NOMO-1 treated with DMSO at 0.1 percent for 48 hours (cell line): ENCODE measurements around the gene IFNG.

ENCODE experiments used
- DNase-seq: peaks from one replicate; lab custom pipeline; 2025; ENCODE audit not compliant: unreplicated experiment; lab: John Stamatoyannopoulos, UW

The IFNG gene

GRCh38 chr12:68169213-68169889, 9.8 kb upstream of the IFNG start:
- no peak for DNase-seq

DNA sequence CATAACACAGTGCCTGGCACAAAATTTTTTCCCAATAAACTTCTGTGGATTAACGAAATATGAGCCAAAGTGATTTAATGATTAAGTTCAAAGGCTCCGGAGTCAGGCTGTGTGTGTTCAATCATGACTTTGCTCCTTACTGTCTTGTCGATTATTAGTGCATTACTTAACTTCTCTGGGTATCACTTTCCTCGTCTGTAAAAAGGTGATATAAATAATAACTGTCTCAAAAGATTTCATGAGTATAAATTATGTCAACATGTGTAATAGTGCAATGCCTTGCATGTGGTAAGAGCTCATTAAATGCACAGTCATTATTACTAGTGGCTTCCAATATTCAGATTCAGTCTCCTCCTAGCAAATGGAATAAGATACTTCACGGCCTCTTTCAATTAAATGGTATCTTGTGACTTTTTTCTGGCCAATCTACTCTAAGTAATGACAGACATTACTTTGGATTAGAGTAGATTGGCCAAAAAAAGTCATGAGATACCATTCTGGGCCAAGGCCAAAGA, 6.8 kb upstream of the IFNG start:
- DNase-seq: no peak

GRCh38 chr12:68163560-68164081, 4.1 kb upstream of the IFNG start:
- DNase-seq: no peak

- DNase-seq: no peak
Measured at GRCh38 chr12:68162374-68162773, 2.8 kb upstream of the IFNG start.

- peak; percentile 8 for DNase-seq
Measured at GRCh38 chr12:68158432-68158831, 1.1 kb downstream of the IFNG start.

- no peak for DNase-seq
Measured at GRCh38 chr12:68157380-68157779, 2.2 kb downstream of the IFNG start.

DNA sequence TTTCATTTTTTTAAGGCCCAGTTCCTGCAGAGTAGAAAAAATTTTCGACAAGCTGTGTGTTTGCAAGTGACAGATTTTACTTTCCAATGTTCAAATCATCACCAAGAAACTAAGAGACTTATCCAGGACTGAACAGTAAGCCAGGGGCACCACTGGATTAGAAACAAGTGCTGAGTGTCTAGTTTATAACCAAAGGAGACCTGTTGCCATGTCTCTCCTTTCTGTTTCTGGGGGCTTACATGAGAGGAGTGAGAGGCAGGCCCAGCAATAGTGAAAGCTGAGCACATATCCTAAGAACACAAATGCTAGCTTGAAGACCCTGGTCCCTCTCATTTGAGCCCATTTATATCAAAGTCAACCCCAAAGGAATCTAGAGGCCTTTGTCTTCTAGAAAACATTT, 2.9 kb downstream of the IFNG start:
- DNase-seq: no peak

DNA sequence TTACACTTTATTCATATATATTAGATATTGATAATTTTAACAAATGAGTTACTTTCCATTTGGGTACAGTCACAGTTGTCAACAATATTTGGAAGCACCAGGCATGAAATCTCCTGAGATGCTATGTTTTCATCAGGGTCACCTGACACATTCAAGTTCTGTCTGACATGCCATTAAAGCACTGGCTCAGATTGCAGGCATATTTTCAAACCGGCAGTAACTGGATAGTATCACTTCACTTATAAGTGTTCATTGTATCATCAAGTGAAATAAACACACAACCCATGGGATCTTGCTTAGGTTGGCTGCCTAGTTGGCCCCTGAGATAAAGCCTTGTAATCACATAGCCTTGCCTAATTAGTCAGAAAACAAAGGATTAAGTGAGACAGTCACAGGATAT, 4.8 kb downstream of the IFNG start:
- no peak for DNase-seq

GRCh38 chr12:68148261-68148951, 11.1 kb downstream of the IFNG start:
- no peak for DNase-seq

DNA sequence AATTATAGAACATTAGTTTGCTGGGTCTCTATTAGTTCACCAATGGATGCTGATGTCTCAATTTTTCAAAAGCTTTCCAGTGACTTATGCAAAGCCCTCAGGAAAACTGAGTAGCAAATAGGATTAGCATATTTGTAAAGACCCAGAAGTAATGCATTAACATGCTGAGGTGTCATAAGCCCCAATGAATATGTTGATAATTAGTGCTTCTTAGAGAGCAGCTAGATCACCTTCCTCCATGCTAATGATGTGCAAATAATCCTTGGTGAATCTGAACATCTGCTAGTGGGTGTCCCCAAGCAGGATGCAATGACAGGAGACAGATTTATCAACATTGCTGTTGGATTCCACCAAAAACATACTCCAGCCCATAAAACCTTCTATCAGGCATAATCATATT, 19.0 kb downstream of the IFNG start:
- no peak for DNase-seq

DNA sequence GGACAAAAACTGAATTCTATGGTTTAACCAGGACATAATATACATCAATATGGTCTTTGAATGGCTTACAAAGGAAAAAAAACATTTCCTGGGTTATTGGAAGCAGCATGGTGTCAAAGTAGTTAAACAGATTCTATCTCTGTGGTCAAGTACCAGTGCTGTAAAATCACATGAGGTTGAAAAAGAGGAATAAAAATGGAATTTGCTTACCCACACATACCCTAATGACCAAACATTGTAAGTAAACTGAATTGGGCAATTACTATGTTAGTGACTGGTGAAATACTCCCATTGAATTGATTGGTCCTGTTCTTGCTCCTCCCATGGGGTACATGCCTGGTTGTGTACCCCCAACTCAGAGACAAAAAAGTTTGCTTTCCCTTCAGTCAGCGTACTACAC, 19.6 kb downstream of the IFNG start:
- DNase-seq: no peak

GRCh38 chr12:68139001-68139400, 20.5 kb downstream of the IFNG start:
- DNase-seq: no peak

DNA sequence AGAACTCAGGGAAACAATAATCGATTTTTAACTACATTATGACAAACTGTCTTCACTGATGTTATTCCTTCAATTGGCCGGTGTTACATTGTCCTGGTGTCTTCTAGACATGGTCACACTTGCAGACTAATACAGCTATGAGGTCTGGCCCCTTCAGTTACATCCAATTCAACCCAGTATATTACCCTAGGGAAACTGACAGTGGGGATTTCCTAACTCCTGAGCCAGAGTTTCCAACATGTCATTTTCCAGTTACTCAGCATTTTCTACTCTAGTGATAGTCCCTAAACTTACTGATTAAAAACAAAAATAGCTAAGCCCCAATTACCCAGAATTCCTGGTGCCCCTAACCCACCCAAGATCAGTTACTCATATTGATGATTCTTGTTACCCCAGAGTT, 21.1 kb downstream of the IFNG start:
- no peak for DNase-seq

- no peak for DNase-seq
Measured at GRCh38 chr12:68137335-68137830, 22.2 kb downstream of the IFNG start.

- DNase-seq: no peak
Measured at GRCh38 chr12:68135520-68135919, 24.0 kb downstream of the IFNG start.

DNA sequence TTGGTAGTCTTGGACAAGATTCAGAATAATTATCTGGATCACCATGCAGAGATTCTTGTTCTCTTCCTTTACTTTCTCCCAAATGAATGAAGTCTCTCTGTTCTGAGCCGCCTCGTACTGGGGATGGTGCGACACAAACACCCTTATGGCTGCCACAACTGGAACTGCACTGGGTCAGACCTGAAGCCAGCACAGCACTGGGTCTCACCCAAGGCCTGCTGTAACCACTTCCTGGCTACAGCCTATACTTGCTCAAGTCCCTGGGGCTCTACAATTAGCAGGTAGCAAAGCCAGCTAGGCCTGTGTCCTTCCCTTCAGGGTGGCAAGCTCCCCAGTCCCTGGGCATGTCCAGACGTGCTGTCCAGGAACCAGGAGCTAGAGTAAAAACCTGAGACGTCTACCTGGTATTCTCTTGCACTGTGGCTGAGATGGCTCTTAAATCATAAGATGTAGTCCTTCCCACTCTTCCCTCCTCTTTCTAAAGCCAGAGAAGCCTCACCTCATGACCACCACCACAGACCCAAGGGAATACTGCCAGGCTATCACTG, 27.6 kb downstream of the IFNG start:
- DNase-seq: no peak

GRCh38 chr12:68129979-68130378, 29.6 kb downstream of the IFNG start:
- no peak for DNase-seq

DNA sequence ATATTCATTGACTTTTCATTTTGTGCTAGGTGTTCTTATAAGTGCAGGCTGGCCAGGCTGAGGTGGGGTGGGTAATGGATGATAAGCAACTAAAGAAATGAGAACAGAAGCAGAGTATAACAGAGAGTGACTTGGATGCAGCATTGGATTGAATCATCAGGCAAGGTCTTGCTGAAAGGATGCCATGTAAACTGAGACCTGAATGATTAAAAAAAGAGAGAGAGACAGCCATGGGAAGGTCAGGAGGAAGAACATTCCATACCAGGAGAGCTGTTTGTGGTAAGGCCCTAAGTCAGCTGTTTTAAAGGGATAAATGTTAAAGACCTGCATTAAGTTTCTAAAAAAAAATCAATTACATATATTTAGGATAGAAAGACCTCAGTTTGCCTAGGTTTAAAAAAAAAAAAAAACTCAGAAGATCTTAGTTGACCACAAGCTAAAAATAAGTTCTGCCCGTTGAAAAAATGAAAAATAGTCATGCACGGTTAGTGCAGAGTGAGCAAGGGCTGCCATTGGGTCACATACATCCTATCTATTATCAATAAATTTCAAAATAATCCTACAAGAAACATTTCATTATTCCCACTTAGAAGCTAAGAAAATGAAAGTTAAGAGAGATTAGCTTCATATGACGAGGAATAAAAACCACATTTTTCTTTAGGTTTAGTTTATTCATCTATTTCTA, 37.2 kb downstream of the IFNG start:
- DNase-seq: no peak

- no peak for DNase-seq
Measured at GRCh38 chr12:68121143-68121542, 38.4 kb downstream of the IFNG start.

- no peak for DNase-seq
Measured at GRCh38 chr12:68119724-68120211, 39.8 kb downstream of the IFNG start.

GRCh38 chr12:68119250-68119649, 40.3 kb downstream of the IFNG start:
- no peak for DNase-seq
